Fibroblast of villous mesenchyme (primary cell): Measurements from ENCODE around the gene DCC. TPM values are rescaled to one million over a fixed set of nuclear protein-coding genes. Genes with fewer than 3 reads are reported as not detected.

Experiments used
- DNase-seq: peaks from one replicate; pipeline ENCODE4 v3.0.0-alpha.2; 2010; ENCODE audit warnings: low read depth
- H3K4me3 ChIP-seq: 2 replicates; pipeline ENCODE4 v1.5.1; 2011; ENCODE audit warnings: low read depth, mild to moderate bottlenecking, low read length
- total RNA-seq: library from RNA; depleted of rRNA; stranded (reverse); fragments of >200 nt; gene quantifications from 2 replicates; pipeline ENCODE4 v1.2.3, GENCODE V29; 2012
- TF ChIP-seq, protein P1 (sequence below): IDR thresholded peaks from 2 replicates; pipeline ENCODE4 v1.5.1; 2012; ENCODE audit warnings: low read depth, mild to moderate bottlenecking, low read length; ENCODE audit not compliant: insufficient read depth

The DCC gene
- total RNA-seq, 1 donor: not detected

DNA sequence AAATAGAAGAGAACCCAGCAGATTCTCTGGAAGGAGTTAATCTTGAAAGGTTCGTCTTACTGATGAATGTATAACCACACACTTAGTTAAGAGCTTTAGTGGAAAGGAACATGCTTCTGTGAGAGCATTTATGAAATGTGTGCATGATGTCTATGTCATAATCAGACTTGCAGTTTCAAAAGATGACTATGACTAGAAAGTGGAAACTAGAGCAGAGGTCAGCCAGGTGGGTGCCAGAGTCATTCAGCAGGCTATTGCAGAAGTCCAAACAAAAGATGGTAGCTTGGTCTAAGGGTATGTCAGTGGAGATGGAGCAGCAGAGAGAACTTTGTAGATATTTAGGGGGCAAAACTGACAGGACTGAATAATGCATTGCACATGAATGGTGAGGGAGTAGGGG, 825.8 kb downstream of the DCC start:
- TF ChIP-seq, protein P1, sequence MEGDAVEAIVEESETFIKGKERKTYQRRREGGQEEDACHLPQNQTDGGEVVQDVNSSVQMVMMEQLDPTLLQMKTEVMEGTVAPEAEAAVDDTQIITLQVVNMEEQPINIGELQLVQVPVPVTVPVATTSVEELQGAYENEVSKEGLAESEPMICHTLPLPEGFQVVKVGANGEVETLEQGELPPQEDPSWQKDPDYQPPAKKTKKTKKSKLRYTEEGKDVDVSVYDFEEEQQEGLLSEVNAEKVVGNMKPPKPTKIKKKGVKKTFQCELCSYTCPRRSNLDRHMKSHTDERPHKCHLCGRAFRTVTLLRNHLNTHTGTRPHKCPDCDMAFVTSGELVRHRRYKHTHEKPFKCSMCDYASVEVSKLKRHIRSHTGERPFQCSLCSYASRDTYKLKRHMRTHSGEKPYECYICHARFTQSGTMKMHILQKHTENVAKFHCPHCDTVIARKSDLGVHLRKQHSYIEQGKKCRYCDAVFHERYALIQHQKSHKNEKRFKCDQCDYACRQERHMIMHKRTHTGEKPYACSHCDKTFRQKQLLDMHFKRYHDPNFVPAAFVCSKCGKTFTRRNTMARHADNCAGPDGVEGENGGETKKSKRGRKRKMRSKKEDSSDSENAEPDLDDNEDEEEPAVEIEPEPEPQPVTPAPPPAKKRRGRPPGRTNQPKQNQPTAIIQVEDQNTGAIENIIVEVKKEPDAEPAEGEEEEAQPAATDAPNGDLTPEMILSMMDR: no peak
- no peak for DNase-seq
- H3K4me3 ChIP-seq: no peak overlapping the region

DNA sequence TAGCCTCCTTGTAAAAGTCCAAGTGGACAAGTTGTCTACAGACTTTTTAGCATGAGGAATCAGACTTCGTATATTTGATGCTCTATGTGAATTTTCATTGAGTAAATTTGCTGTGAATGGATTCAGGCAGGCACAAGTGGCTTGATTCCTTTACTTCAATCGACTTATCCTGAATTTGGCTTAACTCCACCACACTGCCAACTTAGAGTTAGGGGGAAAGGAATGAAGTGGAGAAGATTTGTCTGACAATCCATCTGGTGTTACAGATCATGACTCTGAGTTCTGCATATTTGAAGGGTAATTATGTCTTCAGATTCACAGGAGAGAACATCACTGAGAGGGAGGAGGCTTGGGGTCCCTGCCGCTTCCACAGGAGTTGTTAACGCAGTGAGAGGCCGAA, 829.3 kb downstream of the DCC start:
- TF ChIP-seq, protein P1: no peak
- no peak overlapping the region for H3K4me3 ChIP-seq
- DNase-seq: no peak

DNA sequence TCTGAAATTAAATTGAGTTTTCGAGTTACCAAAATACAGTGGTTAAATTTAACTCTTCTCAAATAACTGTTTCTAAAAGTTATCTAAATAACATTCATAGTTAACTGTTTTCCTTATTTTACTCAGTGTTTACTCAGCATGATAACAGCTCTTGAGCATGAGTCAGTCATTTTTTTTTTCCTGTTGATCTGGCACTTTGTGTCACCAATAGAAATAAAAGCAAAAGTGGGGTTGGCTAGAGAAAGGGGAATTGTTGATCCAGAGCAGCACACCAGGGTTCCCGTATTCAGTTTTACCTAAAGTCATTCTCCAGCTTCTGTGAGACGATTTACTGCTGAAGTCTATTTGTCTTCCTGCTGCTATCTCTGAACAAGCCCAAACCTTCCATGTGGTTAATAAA, 851.6 kb downstream of the DCC start:
- TF ChIP-seq, protein P1: no peak
- DNase-seq: no peak

DNA sequence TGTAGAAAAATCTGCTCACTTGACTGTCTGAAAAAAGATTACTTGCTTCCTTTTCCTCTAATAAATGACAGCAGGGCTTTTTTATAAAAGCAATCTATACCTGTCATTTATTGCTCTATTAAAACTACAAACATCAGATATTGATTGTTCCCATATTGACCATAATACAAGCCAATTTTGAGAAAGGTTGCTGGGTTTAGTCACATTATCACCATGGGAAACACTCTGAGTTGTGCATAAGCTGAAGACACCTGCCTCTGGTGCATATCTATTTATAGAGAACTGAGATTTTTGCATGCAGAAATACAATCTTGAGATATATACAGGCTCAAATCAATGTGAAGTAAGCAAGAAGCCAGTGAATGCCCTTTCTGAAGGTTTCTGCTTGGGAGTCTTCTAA, 853.9 kb downstream of the DCC start:
- TF ChIP-seq, protein P1: no peak
- H3K4me3 ChIP-seq: no peak overlapping the region
- DNase-seq: no peak

More for the DNA sequence above, 851.6 kb downstream of the DCC start:
- no peak overlapping the region for H3K4me3 ChIP-seq

DNA sequence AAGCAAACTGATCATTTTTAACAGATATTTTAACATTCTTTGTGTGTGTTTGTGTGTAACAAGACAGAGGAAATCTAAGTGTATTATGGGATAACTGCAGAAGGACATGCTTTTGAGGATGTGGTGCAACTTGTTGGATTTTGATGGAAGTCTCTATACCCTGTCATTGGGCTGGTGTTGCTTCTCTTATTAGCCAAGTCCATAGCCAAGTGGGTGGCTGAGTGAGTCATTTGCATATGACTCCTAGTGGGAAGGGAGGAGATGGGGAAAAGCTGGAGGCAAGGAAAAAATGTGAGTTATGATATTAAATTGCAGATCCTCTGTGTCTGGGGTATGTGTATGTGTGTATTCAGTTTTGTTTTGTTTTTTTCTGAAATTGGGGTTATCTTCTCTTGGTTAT, 879.9 kb downstream of the DCC start:
- TF ChIP-seq, protein P1: no peak
- no peak for DNase-seq
- H3K4me3 ChIP-seq: no peak overlapping the region

DNA sequence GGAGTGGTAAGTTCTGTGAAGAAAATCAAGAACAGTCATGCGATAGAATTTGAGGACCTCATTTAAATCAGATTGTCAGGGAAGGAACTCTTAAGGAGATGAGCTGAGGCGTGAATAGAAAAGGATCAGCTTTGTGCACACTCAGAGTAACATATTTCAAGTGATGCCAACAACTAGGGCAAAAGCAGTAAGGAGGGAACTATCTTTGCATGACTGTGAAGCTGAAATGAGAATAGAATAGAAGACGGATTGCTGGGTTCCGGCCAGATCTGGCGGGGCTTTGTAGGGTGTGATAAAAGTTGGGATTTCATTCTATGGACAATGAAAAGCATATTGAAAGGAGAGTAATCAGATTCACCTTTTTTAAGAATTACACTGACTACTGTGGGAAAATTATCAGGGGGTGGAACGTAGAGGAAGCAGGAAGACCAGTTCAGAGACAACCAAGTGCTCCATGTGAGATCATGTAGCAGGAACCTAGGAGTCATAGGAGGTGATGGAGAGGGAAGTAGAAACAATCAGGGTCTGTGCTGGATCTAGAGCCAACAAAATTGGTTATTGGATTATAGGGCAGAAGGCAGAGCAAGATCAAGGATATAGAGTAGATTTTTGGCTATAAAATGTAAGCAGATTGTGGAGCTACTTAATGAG, 884.3 kb downstream of the DCC start:
- H3K4me3 ChIP-seq: no peak overlapping the region
- TF ChIP-seq, protein P1: no peak
- DNase-seq: no peak
